Activated CD8-positive, alpha-beta memory T cell treated with anti-CD3 and anti-CD28 coated beads for 1 hour (primary cell): ENCODE measurements around the gene FBXO39.
"Not testable (repeated sequence)": the region's sequence is repeated elsewhere in the genome, so short reads cannot be mapped to it uniquely, and the experiment has no call there.

Experiments used
- DNase-seq, 2 donors: peaks; one replicate each; pipeline ENCODE4 v3.0.0-alpha.2; 2020; ENCODE audit warnings: low read depth in 1 of 2; ENCODE audit errors: extremely low read depth in 1 of 2

Gene FBXO39

GRCh38 chr17:6775871-6776405 lies at the start of gene FBXO39:
Gene FBXO39 (plus strand): TSS chr17:6776215. CDS start chr17:6779869, 3,654 bp downstream.
- no peak for DNase-seq

DNA sequence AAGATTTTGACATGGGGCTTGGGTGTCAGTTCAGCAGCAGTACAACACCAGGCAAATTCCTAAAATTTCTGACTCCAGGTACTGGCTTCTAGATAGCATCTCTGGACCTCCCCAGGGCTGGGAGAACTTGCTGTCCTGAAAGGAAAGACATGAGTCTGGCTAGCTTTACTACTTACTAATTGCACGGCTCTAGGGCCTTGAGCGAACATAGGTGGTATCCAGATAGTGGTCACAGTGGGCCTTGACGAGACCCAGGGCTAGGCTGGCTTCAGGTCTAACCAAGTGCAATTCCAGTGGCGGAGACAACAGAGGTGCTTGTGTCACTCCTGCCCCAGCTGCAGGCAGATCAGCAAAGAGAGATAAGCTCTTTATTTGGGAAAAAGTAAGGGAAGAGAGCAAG lies 46.5 kb upstream of the FBXO39 start:
- no peak for DNase-seq

GRCh38 chr17:6746665-6747064 lies 29.4 kb upstream of the FBXO39 start:
- DNase-seq, result not testable (repeated sequence)

DNA sequence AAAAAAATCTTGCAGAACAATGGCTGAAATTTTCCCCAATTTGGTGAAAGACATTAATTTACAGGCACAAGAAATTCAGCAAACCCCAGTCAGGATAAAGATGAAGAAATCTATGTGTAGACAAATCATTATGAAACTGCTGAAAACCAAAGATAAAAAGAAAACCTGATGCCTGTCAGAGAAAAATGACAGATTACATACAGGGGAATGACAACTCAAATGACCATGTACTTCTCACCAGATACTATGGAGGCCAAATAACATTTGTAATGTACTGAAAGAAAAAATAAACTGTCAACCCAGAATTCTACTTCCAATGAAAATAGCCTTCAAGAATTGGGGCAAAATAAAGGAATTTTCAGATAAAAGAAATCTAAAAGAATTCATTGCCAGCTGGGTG lies 27.4 kb upstream of the FBXO39 start:
- DNase-seq, result no peak

DNA sequence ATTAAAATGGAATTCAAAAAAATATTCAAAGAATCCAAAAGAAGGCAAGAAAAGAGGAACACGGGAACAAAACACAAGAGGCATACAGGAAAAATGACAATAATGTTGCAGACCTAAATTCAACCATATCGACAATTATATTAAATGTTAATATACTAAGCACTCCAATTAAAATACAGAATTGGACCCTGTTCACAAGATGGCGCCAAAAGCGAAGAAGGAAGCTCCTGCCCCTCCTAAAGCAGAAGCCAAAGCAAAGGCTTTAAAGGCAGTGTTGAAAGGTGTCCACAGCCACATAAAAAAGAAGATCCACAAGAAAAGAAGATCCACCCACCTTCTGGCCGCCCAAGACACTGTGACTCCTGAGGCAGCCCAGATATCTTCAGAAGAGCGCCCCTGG lies 26.5 kb upstream of the FBXO39 start:
- no peak for DNase-seq

- DNase-seq, result no peak
These were observed 23.7 kb upstream of the FBXO39 start for GRCh38 chr17:6752068-6752909.

GRCh38 chr17:6753006-6753445 lies 23.0 kb upstream of the FBXO39 start:
- peak; percentile 12 to 52 for DNase-seq

DNA sequence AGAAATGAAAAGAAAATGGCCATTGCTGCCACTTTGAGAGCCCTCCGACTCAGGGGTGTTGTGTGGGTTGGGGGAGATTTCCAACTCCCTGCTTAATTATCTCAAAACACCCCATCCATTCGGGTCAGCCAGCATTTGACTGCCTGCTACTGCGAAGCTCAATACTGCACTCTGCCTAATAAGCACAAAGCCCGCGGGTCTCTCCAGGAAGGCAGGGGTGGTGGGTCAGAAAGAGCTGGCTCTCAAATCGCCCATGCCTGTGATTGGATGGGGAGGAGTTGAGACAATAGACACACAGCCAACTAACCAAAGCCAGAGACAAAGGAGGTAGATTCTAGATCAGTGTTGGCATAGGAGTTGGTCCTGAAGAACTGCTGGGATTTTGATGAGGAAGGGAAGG lies 22.5 kb upstream of the FBXO39 start:
- no peak for DNase-seq

- no peak for DNase-seq
These were observed 20.7 kb upstream of the FBXO39 start for GRCh38 chr17:6755281-6755680.

- DNase-seq, result peak in 1 of 2 donors; percentile 46
These were observed 20.3 kb upstream of the FBXO39 start, which contains the start of gene XAF1 for GRCh38 chr17:6755731-6756184. Gene XAF1 (plus strand): TSS chr17:6756046. CDS start chr17:6756079, 33 bp downstream.

DNA sequence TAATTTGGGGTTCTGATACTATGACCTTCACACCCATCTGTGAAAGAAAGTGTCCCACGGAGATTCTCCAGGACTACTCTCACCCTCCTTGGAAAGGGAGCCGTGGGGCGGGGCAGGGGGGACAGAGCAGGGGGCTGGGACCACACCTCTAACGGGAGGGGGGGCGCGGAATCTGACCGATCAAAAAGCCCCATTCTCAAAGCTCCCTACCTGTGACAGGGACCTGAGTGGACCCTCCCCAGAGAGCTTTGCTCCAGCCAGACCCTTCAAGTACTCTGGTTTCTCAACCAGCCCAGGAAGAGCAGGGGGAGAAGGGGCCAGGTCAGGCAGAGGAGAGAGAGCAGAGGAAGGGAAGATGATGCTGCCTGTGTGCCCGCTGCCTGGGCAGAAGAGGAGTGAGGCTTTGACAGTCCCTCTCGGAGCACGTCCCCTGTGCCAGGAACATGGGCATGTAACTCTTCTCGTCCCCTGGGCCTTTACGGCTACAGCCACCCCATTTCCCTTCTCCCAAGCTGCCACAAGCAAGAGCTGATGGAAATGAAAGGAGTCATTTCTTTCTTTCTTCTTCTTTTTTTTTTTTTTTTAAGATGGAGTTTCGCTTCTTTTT lies 19.5 kb upstream of the FBXO39 start:
- no peak for DNase-seq

DNA sequence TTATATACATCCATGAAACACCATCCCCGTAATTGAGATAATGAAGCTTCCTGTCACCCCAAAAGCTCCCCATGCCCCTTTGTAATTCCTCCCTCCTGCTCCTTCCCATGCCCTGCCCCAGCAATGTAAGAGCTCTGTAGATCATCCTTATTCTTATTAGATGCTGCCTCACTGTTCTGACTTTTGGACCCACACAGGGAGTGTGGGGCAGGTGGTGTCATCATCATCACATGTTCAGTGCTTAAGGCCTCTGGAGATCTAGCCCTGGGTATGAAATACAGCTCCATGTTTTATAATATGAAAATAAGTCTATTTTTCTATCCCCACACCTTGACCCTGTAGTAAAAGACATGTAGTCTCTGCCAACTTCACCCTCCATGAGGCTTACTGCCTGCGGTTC lies 18.3 kb upstream of the FBXO39 start:
- DNase-seq, result no peak

- DNase-seq, result no peak
These were observed 14.2 kb upstream of the FBXO39 start for GRCh38 chr17:6761779-6762178.

DNA sequence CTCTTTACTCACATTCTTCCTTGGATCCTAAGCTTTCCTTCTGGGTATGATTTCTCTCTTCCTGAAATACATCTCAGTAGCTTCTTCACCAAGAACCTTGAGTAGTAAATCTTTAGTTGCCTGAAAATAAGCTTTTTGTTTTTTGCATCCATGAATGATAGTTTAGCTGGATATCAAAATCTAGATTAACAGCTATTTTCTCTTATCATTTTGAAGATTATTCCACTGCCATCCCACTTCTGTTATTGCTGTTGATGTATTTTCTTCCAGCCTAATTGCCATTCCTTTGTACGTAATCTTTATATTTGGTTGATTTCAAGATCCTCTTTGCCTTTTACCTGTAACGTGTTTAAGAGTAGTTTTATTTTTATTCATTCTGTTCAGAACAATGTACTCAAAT lies 7.6 kb upstream of the FBXO39 start:
- no peak for DNase-seq

DNA sequence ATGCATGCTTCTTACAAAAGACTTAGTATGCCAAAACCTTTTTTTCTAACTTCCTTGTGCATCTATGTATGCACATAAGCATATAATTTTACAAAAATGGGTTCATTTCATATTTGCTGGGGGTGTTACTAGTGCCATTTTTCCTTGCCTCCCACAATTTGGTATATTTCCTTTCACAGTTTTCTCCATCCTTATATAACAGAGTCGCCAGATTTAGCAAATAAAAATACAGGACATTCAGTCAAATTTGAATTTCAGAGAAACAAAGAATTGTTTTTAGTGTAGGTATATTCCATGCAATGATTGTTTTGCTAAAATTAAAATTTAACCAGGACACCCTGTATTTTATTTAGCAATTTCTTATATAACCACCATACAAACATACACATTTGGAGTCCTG lies 4.0 kb upstream of the FBXO39 start:
- DNase-seq, result no peak

GRCh38 chr17:6774906-6775305 lies 1.1 kb upstream of the FBXO39 start:
- not testable (repeated sequence) for DNase-seq

DNA sequence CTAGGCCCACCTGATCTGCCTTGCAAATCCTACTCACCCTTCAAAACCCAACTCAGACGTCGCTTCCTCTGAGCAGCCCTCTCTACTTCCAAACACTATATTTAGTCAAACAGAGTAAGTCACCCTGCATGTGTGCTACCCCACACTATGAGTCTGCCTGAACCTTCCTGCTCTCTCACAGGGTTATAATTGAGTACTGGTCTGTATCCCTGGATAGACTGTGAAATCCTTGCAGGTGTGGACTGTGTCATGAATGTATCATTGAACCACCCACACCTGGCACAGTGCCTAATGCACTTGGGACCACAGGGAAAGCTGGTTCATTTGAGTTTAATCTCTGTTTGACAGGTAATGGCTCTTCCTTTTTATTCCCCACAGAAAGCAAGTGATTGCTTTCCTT lies 3.4 kb downstream of the FBXO39 start:
- no peak for DNase-seq

GRCh38 chr17:6780001-6780400 lies 4.0 kb downstream of the FBXO39 start:
- no peak for DNase-seq

GRCh38 chr17:6780886-6781285 lies 4.9 kb downstream of the FBXO39 start:
- no peak for DNase-seq

- DNase-seq, result no peak
These were observed 6.2 kb downstream of the FBXO39 start for GRCh38 chr17:6782244-6782643.

- DNase-seq, result no peak
These were observed 10.6 kb downstream of the FBXO39 start for GRCh38 chr17:6786618-6787017.
